ENCODE measurements around the gene BCO2. TPM values are rescaled to one million over a fixed set of nuclear protein-coding genes. Genes with fewer than 3 reads are reported as not detected.
"Not testable (repeated sequence)": the region's sequence is repeated elsewhere in the genome, so short reads cannot be mapped to it uniquely, and the experiment has no call there.

Gene BCO2
- total RNA-seq, 3 donors from 2014 or later: 3.4 to 10.8 (median 5.2) TPM

DNA sequence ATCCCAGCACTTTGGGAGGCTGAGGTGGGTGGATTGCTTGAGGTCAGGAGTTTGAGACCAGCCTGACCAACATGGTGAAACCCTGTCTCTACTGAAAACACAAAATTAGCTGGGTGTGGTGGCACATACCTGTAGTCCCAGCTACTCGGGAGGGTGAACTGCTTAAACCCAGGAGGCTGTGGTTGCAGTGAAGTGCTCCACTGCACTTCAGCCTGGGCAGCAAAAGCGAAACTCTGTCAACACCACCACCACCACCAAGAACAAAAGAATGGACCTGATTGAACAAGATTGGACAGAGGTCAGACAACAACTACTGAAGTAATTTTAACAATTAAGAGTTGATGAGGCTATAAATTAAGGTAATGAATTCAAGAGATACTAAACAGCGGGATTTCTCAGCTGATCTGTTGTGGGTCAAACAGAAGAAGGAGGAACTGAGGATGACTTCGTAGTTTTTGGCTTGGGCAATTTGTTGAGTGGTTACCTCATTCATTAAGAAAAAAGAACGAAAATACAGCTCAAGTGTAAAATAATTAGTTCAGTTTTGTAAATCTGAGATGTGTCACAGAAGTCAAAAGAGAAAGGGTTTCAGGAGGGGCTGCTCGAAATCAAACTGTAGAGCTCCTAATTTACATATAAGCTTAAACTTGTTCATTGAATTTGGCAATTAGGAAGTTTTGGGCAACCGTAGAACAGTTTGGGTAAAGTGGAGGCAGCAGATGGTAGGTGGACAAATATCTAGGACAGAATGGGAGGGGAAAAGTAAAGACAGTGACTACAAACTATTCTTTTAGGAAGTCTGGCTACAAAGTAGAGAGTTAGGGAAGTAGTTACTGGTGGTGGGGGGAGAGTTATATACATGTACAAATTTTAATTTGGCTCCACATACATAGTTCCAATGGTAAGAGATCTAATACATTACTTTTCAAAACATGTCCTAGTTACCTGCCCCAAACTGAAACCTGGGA, 15.9 kb upstream of the BCO2 start:
- H3K4me1 ChIP-seq: peaks cover 0 to 4% of the 10 kb centered on the region in 2 donors
- no peak overlapping the region for H3K4me3 ChIP-seq
- no peaks in the 10 kb centered on the region for H3K36me3 ChIP-seq
- TF ChIP-seq POLR2AphosphoS5 (IDR thresholded peaks at IDR 0.05): no peak
- TF ChIP-seq, protein P1, sequence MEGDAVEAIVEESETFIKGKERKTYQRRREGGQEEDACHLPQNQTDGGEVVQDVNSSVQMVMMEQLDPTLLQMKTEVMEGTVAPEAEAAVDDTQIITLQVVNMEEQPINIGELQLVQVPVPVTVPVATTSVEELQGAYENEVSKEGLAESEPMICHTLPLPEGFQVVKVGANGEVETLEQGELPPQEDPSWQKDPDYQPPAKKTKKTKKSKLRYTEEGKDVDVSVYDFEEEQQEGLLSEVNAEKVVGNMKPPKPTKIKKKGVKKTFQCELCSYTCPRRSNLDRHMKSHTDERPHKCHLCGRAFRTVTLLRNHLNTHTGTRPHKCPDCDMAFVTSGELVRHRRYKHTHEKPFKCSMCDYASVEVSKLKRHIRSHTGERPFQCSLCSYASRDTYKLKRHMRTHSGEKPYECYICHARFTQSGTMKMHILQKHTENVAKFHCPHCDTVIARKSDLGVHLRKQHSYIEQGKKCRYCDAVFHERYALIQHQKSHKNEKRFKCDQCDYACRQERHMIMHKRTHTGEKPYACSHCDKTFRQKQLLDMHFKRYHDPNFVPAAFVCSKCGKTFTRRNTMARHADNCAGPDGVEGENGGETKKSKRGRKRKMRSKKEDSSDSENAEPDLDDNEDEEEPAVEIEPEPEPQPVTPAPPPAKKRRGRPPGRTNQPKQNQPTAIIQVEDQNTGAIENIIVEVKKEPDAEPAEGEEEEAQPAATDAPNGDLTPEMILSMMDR (IDR thresholded peaks at IDR 0.05): no peak
- TF ChIP-seq POLR2A (IDR thresholded peaks at IDR 0.05): no peak
- intact Hi-C loops (cut with DNase I; ENCODE audit: low total_unique reads): no loop called here
- H3K27ac ChIP-seq: no peak overlapping the region
- no peaks in the 10 kb centered on the region for H3K27me3 ChIP-seq
- DNase-seq (ENCODE audit: low spot score in 2 of 2): no peak
- no peaks in the 10 kb centered on the region for H3K9me3 ChIP-seq

DNA sequence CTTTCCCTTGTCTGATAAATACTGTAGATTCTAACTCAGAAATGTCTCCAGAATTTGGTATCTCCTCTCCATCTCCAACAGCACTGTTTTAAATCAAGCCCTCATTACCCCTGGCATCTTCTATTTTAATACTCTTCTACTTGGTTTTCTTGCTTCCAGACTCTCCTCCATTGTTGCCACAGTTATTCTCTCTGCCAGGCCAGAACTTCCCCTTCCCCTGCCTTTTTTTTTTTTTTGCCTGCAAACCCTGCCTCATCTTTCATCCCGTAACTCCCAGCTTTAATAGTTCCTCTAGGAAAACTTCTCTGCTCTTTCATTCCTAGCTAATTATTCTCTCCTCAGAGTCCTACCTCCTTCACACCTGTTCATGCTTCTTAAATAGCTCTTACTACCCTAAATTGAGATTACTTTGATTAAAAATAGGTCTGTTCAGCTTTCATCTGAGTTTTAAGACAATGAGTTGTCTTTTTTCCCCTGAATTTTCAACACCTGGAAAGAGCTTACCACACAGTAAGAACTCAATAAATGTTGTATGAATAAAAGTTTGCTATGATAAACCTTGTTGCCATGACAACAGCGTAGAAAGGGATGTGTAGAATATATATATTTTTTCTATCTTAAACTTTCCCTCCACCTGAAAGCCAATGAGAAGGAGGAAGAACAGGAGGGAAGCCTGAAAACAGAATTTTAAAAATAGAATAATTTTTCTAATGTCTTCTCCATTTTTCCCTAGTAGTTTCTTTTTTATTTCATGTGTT, 15.0 kb upstream of the BCO2 start:
- H3K27me3 ChIP-seq: no peaks in the 10 kb centered on the region
- TF ChIP-seq POLR2AphosphoS5 (IDR thresholded peaks at IDR 0.05) (no peak), POLR2A (IDR thresholded peaks at IDR 0.05) (no peak)
- TF ChIP-seq, protein P1 (IDR thresholded peaks at IDR 0.05): no peak
- peaks cover 0 to 4% of the 10 kb centered on the region in 2 donors for H3K4me1 ChIP-seq
- H3K27ac ChIP-seq: no peak overlapping the region
- intact Hi-C loops (cut with DNase I; ENCODE audit: low total_unique reads): no loop called here
- H3K9me3 ChIP-seq: no peaks in the 10 kb centered on the region
- no peaks in the 10 kb centered on the region for H3K36me3 ChIP-seq
- DNase-seq (ENCODE audit: low spot score in 2 of 2): no peak
- H3K4me3 ChIP-seq: no peak overlapping the region

- H3K27me3 ChIP-seq: no peaks in the 10 kb centered on the region
- peaks cover 0 to 4% of the 10 kb centered on the region in 2 donors for H3K4me1 ChIP-seq
- H3K36me3 ChIP-seq: no peaks in the 10 kb centered on the region
- no peak overlapping the region for H3K4me3 ChIP-seq
- H3K9me3 ChIP-seq: no peaks in the 10 kb centered on the region
- H3K27ac ChIP-seq: no peak overlapping the region
- TF ChIP-seq POLR2A (IDR thresholded peaks at IDR 0.05) (no peak), POLR2AphosphoS5 (IDR thresholded peaks at IDR 0.05) (no peak)
- TF ChIP-seq, protein P1 (IDR thresholded peaks at IDR 0.05): no peak
- intact Hi-C loops (cut with DNase I; ENCODE audit: low total_unique reads): no loop called here
- DNase-seq (ENCODE audit: low spot score in 2 of 2): no peak
Observed at GRCh38 chr11:112161012-112161411, 14.3 kb upstream of the BCO2 start.

DNA sequence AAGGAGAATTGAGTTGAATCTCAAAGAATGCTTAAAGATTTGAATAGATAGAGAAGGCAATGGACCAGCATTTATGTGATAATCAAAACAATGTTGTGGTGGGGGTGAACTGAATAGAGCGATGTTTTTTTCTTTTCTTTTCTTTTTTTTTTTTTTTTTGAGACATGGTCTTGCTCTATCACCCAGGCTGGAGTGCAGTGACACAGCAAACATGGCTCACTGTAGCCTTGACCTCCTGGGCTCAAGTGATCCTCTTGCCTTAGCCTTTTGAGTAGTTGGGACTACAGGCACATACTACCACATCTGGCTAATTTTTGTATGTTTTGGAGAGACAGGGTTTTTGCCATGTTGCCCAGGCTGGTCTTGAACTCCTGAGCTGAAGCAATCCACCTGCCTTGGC, 13.1 kb upstream of the BCO2 start:
- H3K27me3 ChIP-seq; H3K4me3 ChIP-seq; H3K36me3 ChIP-seq; H3K27ac ChIP-seq; H3K9me3 ChIP-seq; DNase-seq (ENCODE audit: low spot score in 2 of 2); H3K4me1 ChIP-seq; intact Hi-C loops (cut with DNase I; ENCODE audit: low total_unique reads): not testable (repeated sequence)

GRCh38 chr11:112162761-112163546, 12.4 kb upstream of the BCO2 start:
- H3K9me3 ChIP-seq: no peaks in the 10 kb centered on the region
- intact Hi-C loops (cut with DNase I; ENCODE audit: low total_unique reads): no loop called here
- H3K4me1 ChIP-seq: no peaks in the 10 kb centered on the region
- H3K27ac ChIP-seq: no peak overlapping the region
- no peak for DNase-seq (ENCODE audit: low spot score in 2 of 2)
- TF ChIP-seq POLR2AphosphoS5 (IDR thresholded peaks at IDR 0.05) (no peak), POLR2A (IDR thresholded peaks at IDR 0.05) (no peak)
- TF ChIP-seq, protein P1 (IDR thresholded peaks at IDR 0.05): no peak
- H3K27me3 ChIP-seq: no peaks in the 10 kb centered on the region
- peak overlapping the region in 1 of 3 donors; percentile 33 for H3K4me3 ChIP-seq
- no peaks in the 10 kb centered on the region for H3K36me3 ChIP-seq

All from breast epithelium (tissue), 4 donors.